SU-DHL-6 (cell line): ENCODE data around the gene THOP1.

ENCODE experiments used
- H2AFZ ChIP-seq: fragments of 200-600 bp; sonication (generic); 2 replicates; pipeline ENCODE4 v1.6.1; 2014; ENCODE audit warnings: low read depth, mild to moderate bottlenecking, moderate library complexity, mixed read lengths, antibody characterized with exemption, low read length; ENCODE audit not compliant: severe bottlenecking
- H3F3A ChIP-seq: fragments of 200-600 bp; shearing (Covaris generic); 2 replicates; pipeline ENCODE4 v1.6.0; 2016; ENCODE audit warnings: antibody characterized with exemption, mild to moderate bottlenecking; ENCODE audit not compliant: insufficient read depth
- H3K27ac ChIP-seq: fragments of 200-600 bp; sonication (generic); 2 replicates; pipeline ENCODE4 v1.5.1; 2016; ENCODE audit warnings: low read depth, mild to moderate bottlenecking, low read length, moderate library complexity, mixed read lengths
- H3K27me3 ChIP-seq: fragments of 200-600 bp; sonication (generic), shearing (Covaris generic); 2 replicates; pipeline ENCODE4 v1.6.0; 2014; ENCODE audit warnings: mild to moderate bottlenecking, low read length
- H3K36me3 ChIP-seq: fragments of 200-600 bp; sonication (generic); 2 replicates; pipeline ENCODE4 v1.6.1; 2014; ENCODE audit warnings: mild to moderate bottlenecking, low read length, mixed read lengths
- H3K4me2 ChIP-seq: fragments of 300-600, 200-600 bp; shearing (Covaris generic), sonication (generic); 2 replicates; pipeline ENCODE4 v1.6.0; 2014; ENCODE audit warnings: low read length, low read depth, mild to moderate bottlenecking; ENCODE audit not compliant: poor library complexity, severe bottlenecking
- H3K4me3 ChIP-seq: fragments of 200-600 bp; sonication (generic); 2 replicates; pipeline ENCODE4 v1.5.1; 2014; ENCODE audit warnings: antibody characterized with exemption, low read length, mild to moderate bottlenecking, mixed read lengths; ENCODE audit not compliant: insufficient read depth, poor library complexity, severe bottlenecking
- H3K79me2 ChIP-seq: fragments of 200-600 bp; sonication (generic); 2 replicates; pipeline ENCODE4 v1.6.1; 2014; ENCODE audit warnings: mild to moderate bottlenecking, low read length, moderate library complexity; ENCODE audit not compliant: insufficient read depth
- H3K9ac ChIP-seq: fragments of 200-600 bp; sonication (generic); 2 replicates; pipeline ENCODE4 v1.7.0; 2014; ENCODE audit warnings: mild to moderate bottlenecking, low read length
- H3K9me2 ChIP-seq: fragments of 200-600 bp; sonication (generic); replicated peaks from 2 replicates; pipeline ENCODE4 v1.6.1; 2014; ENCODE audit warnings: low read length; ENCODE audit not compliant: insufficient read depth
- H3K9me3 ChIP-seq: fragments of 200-600 bp; sonication (generic); 2 replicates; pipeline ENCODE4 v1.6.1; 2014; ENCODE audit warnings: low read length, mixed read lengths; ENCODE audit not compliant: insufficient read depth
- H4K20me1 ChIP-seq: fragments of 200-600 bp; sonication (generic); 2 replicates; pipeline ENCODE4 v1.6.1; 2014; ENCODE audit warnings: low read depth, mild to moderate bottlenecking, antibody characterized with exemption, low read length, moderate library complexity, mixed read lengths
- CTCF ChIP-seq: fragments of 200-600 bp; sonication (generic); IDR thresholded peaks from one replicate; pipeline ENCODE4 v1.5.1; 2017; ENCODE audit warnings: antibody characterized with exemption, mild to moderate bottlenecking, low read length, moderate library complexity; ENCODE audit not compliant: insufficient read depth, poor library complexity, severe bottlenecking
- EZH2phosphoT487 ChIP-seq: fragments of 200-600 bp; sonication (generic), shearing (Covaris generic); conservative IDR thresholded peaks from 2 replicates; pipeline ENCODE4 v1.6.1; 2018; ENCODE audit warnings: mild to moderate bottlenecking, antibody characterized with exemption, low read length, moderate library complexity, mixed read lengths

The THOP1 gene

GRCh38 chr19:2754659-2755447, 30.4 kb upstream of the THOP1 start:
- TF ChIP-seq CTCF (no peak), EZH2phosphoT487 (no peak)
- Histone ChIP-seq H3K79me2 (no peaks in the 10 kb centered on the region), H4K20me1 (no peaks in the 10 kb centered on the region), H3K4me3 (no peak overlapping the region), H3K27me3 (no peaks in the 10 kb centered on the region), H3K9me2 (no peaks in the 10 kb centered on the region), H3K9ac (no peak overlapping the region), H3F3A (no peaks in the 10 kb centered on the region), H3K36me3 (no peaks in the 10 kb centered on the region), H3K27ac (no peak overlapping the region), H2AFZ (no peak overlapping the region), H3K4me2 (no peak overlapping the region), H3K9me3 (no peaks in the 10 kb centered on the region)

GRCh38 chr19:2755448-2755705, 29.9 kb upstream of the THOP1 start:
- H3K4me2 ChIP-seq, result no peak overlapping the region
- H3F3A ChIP-seq, result no peaks in the 10 kb centered on the region
- H3K4me3 ChIP-seq, result no peak overlapping the region
- no peak overlapping the region for H3K27ac ChIP-seq
- no peaks in the 10 kb centered on the region for H3K36me3 ChIP-seq
- no peak for TF ChIP-seq EZH2phosphoT487
- no peak for TF ChIP-seq CTCF
- no peaks in the 10 kb centered on the region for H3K27me3 ChIP-seq
- H3K9ac ChIP-seq, result no peak overlapping the region
- H3K9me2 ChIP-seq, result no peaks in the 10 kb centered on the region
- H4K20me1 ChIP-seq, result no peaks in the 10 kb centered on the region
- no peaks in the 10 kb centered on the region for H3K79me2 ChIP-seq
- H2AFZ ChIP-seq, result no peak overlapping the region
- H3K9me3 ChIP-seq, result no peaks in the 10 kb centered on the region

GRCh38 chr19:2755811-2756210, 29.5 kb upstream of the THOP1 start:
- Histone ChIP-seq H3K9me2 (no peaks in the 10 kb centered on the region), H2AFZ (no peak overlapping the region), H3F3A (no peaks in the 10 kb centered on the region), H3K27me3 (no peaks in the 10 kb centered on the region), H3K9ac (no peak overlapping the region), H3K36me3 (no peaks in the 10 kb centered on the region), H3K4me2 (no peak overlapping the region), H3K9me3 (no peaks in the 10 kb centered on the region), H3K27ac (no peak overlapping the region), H3K4me3 (no peak overlapping the region), H4K20me1 (no peaks in the 10 kb centered on the region), H3K79me2 (no peaks in the 10 kb centered on the region)
- TF ChIP-seq EZH2phosphoT487, result no peak
- no peak for TF ChIP-seq CTCF
